Parathyroid adenoma (tissue), 2 donors: ENCODE measurements around the gene BCORL1.

ENCODE experiments used
- H2AFZ ChIP-seq: fragments of 300-600 bp; sonication (generic); one replicate; pipeline ENCODE4 v1.7.0; 2017; ENCODE audit warnings: antibody characterized with exemption, mild to moderate bottlenecking
- H3K27ac ChIP-seq: fragments of 300-600 bp; sonication (generic); one replicate; pipeline ENCODE4 v1.7.0; 2017
- H3K27me3 ChIP-seq: fragments of 300-600 bp; sonication (generic); one replicate; pipeline ENCODE4 v1.7.0; 2017; ENCODE audit warnings: low read length; ENCODE audit not compliant: control insufficient read depth, insufficient read depth
- H3K36me3 ChIP-seq: fragments of 300-600 bp; sonication (generic); one replicate; pipeline ENCODE4 v1.7.0; 2017; ENCODE audit warnings: low read length; ENCODE audit not compliant: control insufficient read depth, insufficient read depth
- H3K4me1 ChIP-seq: fragments of 300-600 bp; sonication (generic); one replicate; pipeline ENCODE4 v1.7.0; 2017; ENCODE audit warnings: control low read depth
- H3K4me2 ChIP-seq: fragments of 300-600 bp; sonication (generic); one replicate; pipeline ENCODE4 v1.7.0; 2017; ENCODE audit warnings: low read length
- H3K4me3 ChIP-seq: fragments of 300-600 bp; sonication (generic); one replicate; pipeline ENCODE4 v1.7.0; 2017; ENCODE audit warnings: low read depth, low read length
- H3K79me2 ChIP-seq: fragments of 300-600 bp; sonication (generic); one replicate; pipeline ENCODE4 v1.7.0; 2017; ENCODE audit warnings: control low read depth
- H3K9ac ChIP-seq: fragments of 300-600 bp; sonication (generic); one replicate; pipeline ENCODE4 v1.7.0; 2017; ENCODE audit warnings: mild to moderate bottlenecking
- H3K9me3 ChIP-seq: fragments of 300-600 bp; sonication (generic); one replicate; pipeline ENCODE4 v1.7.0; 2017; ENCODE audit warnings: low read length; ENCODE audit not compliant: control insufficient read depth
- TF ChIP-seq, protein P1 (sequence below): fragments of 300-600 bp; sonication (generic); IDR thresholded peaks from one replicate; pipeline ENCODE4 v1.7.0; 2017; ENCODE audit warnings: antibody characterized with exemption, mild to moderate bottlenecking
- donor health status: primary hyperparathyroidism.

The BCORL1 gene

DNA sequence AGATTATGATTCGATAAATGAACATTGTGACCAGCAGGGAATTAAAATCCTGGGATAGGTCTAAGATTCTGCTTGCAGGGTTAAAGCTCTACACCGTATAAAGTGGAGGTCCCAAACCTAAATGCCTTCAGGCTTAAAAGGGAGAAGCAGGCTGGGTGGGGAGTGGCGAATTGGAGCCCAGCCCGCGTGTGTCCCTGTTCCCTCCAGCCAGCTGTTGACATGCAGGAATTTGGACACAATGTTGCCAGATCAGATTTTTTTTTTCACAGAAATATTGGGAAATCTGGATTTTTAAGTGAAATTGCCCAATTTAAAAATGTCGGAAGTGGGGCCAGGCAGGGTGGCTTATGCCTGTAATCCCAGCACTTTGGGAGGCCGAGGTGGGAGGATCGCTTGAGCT lies 67.4 kb downstream of the BCORL1 start:
- no peak overlapping the region for H3K4me3 ChIP-seq
- no peaks in the 10 kb centered on the region for H3K4me1 ChIP-seq
- H3K9ac ChIP-seq, result no peak overlapping the region
- no peak overlapping the region for H2AFZ ChIP-seq
- no peak overlapping the region for H3K27ac ChIP-seq
- TF ChIP-seq, protein P1, sequence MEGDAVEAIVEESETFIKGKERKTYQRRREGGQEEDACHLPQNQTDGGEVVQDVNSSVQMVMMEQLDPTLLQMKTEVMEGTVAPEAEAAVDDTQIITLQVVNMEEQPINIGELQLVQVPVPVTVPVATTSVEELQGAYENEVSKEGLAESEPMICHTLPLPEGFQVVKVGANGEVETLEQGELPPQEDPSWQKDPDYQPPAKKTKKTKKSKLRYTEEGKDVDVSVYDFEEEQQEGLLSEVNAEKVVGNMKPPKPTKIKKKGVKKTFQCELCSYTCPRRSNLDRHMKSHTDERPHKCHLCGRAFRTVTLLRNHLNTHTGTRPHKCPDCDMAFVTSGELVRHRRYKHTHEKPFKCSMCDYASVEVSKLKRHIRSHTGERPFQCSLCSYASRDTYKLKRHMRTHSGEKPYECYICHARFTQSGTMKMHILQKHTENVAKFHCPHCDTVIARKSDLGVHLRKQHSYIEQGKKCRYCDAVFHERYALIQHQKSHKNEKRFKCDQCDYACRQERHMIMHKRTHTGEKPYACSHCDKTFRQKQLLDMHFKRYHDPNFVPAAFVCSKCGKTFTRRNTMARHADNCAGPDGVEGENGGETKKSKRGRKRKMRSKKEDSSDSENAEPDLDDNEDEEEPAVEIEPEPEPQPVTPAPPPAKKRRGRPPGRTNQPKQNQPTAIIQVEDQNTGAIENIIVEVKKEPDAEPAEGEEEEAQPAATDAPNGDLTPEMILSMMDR, result no peak
- H3K27me3 ChIP-seq, result no peaks in the 10 kb centered on the region
- H3K4me2 ChIP-seq, result no peak overlapping the region
- no peaks in the 10 kb centered on the region for H3K79me2 ChIP-seq
- H3K36me3 ChIP-seq, result no peaks in the 10 kb centered on the region
- H3K9me3 ChIP-seq, result no peaks in the 10 kb centered on the region

DNA sequence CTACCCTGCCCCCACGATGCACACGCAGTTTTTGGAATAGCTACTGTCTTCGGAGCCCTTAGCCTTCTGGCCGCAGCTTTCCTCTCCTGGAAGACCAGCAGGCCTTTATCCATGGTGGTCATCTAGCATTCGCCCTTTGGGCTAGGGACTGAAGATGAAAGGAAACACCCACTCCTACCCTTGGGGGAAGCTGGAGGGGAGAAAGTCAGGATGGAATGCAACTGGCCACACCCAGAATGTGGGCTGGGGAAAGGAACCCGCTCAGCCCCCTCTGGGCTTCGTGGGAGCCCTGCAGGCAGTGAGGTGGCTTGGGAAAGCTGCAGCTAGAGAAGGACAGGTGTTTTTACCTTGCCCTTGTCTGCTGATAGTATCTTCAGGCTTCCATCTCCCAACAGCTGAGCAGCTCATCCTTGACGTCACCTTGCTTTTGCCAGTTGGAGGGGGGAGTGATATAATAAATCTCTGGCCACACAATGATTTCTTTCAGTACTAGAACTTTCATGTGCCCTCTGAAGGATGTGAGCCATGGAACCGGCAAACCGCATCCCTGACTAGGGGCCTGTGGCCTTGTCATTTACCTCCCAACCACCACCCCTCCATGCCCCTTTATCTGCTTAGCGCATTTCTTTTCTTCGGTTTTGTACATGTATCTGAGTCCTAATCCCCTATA lies 68.9 kb downstream of the BCORL1 start:
- Histone ChIP-seq H3K9ac (no peak overlapping the region), H2AFZ (no peak overlapping the region), H3K79me2 (no peaks in the 10 kb centered on the region), H3K4me1 (no peaks in the 10 kb centered on the region), H3K4me2 (no peak overlapping the region), H3K27ac (no peak overlapping the region), H3K36me3 (no peaks in the 10 kb centered on the region), H3K9me3 (no peaks in the 10 kb centered on the region), H3K27me3 (no peaks in the 10 kb centered on the region), H3K4me3 (no peak overlapping the region)
- TF ChIP-seq, protein P1, result no peak

DNA sequence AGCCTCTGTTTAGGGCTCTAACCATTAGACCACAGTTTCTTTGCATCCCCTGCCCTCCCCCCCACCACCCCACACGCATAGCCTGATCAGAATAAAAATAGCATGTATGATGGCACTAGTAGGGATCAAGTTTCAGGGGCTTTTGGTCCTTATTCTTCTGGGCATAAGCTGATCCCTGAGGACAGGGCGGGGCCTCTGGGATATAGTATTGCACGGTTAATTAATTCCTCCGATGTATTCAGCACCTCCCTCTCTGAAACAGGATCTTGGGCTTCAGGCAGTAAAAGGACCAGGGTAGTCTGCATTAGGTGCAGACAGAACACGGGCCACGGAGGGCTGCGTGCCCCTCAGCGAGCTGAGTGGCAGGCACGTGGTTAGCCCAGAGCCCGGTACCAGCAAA lies 70.8 kb downstream of the BCORL1 start:
- TF ChIP-seq, protein P1, result no peak
- no peaks in the 10 kb centered on the region for H3K79me2 ChIP-seq
- no peak overlapping the region for H3K9ac ChIP-seq
- H3K36me3 ChIP-seq, result no peaks in the 10 kb centered on the region
- H3K4me2 ChIP-seq, result no peak overlapping the region
- no peaks in the 10 kb centered on the region for H3K4me1 ChIP-seq
- H2AFZ ChIP-seq, result no peak overlapping the region
- H3K27ac ChIP-seq, result no peak overlapping the region
- no peaks in the 10 kb centered on the region for H3K27me3 ChIP-seq
- no peak overlapping the region for H3K4me3 ChIP-seq
- H3K9me3 ChIP-seq, result no peaks in the 10 kb centered on the region

DNA sequence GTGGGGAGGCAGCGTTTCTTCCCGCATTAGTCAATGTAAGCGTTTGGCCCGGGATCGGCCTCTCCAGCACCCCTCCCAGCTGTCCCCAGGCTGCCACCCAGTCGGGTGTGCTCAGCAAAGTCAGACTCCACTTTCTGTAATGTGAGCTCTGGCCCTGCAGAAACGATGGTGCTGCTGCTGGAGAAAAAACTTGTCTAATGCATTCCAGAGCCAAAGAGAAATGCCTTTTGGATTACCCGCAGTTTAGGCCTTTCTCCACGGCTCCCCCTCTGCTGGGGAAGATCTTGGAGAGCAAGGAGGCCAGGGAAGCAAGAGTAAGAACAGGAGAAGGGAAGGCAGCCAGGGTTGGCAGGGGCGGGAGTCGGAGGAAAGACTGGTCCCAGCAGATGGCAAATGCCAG lies 72.7 kb downstream of the BCORL1 start:
- TF ChIP-seq, protein P1, result no peak
- H3K4me2 ChIP-seq, result no peak overlapping the region
- H3K9ac ChIP-seq, result no peak overlapping the region
- H3K4me3 ChIP-seq, result no peak overlapping the region
- H3K36me3 ChIP-seq, result no peaks in the 10 kb centered on the region
- no peak overlapping the region for H3K27ac ChIP-seq
- H2AFZ ChIP-seq, result no peak overlapping the region
- H3K27me3 ChIP-seq, result no peaks in the 10 kb centered on the region
- H3K9me3 ChIP-seq, result no peaks in the 10 kb centered on the region
- no peaks in the 10 kb centered on the region for H3K79me2 ChIP-seq
- no peaks in the 10 kb centered on the region for H3K4me1 ChIP-seq

DNA sequence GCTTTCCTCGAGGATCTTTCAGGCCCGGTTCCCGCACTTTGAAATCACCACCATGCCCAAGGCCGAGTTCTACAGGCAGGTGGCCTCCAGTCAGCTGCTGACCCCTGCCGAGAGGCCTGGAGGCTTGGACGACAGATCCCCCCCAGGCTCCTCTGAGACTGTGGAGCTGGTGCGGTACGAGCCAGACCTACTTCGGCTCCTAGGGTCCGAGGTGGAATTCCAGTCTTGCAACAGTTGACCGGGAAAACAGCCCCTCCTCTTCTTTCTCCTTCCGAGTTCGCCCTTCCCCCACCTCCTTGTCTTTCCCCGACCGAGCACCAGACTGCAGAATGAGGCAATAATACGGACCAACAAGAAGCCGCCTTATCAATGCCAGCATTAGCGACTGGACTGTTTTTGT lies 73.5 kb downstream of the BCORL1 start:
- no peaks in the 10 kb centered on the region for H3K36me3 ChIP-seq
- H3K4me3 ChIP-seq, result no peak overlapping the region
- H3K9ac ChIP-seq, result no peak overlapping the region
- TF ChIP-seq, protein P1, result no peak
- H3K27me3 ChIP-seq, result no peaks in the 10 kb centered on the region
- no peak overlapping the region for H3K4me2 ChIP-seq
- no peak overlapping the region for H3K27ac ChIP-seq
- no peaks in the 10 kb centered on the region for H3K4me1 ChIP-seq
- H2AFZ ChIP-seq, result no peak overlapping the region
- no peaks in the 10 kb centered on the region for H3K79me2 ChIP-seq
- no peaks in the 10 kb centered on the region for H3K9me3 ChIP-seq
